ENCODE measurements around the gene FRAT2.

Gene FRAT2, protein sequence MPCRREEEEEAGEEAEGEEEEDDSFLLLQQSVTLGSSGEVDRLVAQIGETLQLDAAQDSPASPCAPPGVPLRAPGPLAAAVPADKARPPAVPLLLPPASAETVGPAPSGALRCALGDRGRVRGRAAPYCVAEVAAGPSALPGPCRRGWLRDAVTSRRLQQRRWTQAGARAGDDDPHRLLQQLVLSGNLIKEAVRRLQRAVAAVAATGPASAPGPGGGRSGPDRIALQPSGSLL

DNA sequence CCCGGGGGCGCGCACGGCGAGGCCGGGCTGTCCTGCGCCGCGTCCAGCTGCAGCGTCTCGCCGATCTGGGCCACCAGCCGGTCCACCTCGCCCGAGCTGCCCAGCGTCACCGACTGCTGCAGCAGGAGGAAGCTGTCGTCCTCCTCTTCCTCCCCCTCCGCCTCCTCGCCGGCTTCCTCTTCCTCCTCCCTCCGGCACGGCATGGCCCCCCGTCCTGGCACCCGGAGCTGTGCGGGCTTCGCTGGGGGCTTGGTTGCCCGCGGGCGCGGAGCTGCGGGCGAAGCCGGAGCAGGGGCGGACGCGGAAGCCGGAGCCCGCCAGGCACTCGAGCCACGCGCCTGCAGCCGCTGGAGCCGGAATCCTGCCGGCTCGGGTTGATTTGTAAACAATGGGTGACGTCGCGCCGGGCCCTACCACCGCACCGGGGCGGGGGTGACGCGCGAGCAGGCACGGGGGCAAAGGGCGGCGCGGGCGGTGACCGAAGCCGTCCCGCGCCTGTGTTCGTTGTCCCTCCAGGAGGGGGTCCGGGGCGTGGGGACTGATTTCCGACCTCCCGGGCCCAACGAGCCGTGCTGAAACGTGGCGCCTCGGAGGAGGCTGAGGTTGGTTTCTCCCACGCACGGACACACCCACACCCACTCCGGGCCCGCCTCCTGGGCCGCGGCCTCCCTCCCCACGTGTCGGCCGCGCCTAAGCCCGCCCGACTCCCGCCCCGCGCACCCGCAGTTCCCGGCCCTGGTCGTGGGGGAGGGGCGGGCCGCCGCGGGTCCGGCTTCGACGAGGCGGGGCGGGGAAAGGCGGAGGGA is at the start of gene FRAT2:
Gene FRAT2, minus strand, starts transcription at position 360 of the 806 bp plus-strand sequence. Its CDS starts 157 bp downstream, at position 203.
- peak; percentile 94 for DNase-seq

DNA sequence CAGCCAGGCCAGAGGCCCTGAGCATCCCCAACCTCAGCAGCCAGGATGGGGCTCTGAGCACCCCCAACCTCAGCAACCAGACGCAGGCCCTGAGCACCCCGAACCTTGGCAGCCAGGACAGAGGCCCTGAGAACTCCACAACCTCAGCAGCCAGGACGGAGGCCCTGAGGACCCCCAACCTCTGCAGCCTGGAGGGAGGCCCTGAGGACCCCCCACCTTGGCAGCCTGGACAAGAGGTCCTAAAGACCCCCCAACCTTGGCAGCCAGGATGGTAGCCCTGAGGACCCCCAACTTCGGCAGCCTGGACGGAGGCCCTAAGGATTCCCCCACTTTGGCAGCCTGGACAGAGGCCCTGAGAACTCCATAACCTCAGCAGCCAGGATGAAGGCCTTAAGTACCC is 49.6 kb upstream of the FRAT2 start:
- DNase-seq = no peak

DNA sequence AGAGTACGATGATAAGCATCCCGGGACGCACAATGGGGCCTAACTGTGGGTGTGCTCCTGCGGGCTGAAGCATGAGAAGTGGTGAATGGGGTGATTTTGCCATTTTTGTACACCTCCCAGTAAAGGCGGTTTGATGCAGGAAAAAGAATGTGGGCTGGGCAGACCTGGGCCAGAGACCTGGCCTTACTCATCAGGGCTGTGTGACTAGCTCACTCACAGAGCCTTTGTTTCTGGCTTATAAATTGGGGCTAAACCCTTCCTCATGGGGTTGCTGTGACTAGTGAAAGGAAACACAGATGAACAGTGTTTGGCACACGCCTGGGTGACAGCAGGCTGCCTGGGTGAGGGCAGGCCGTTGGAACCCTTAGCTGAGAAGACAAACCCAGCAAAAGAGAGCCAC is 48.6 kb upstream of the FRAT2 start:
- no peak for DNase-seq

DNA sequence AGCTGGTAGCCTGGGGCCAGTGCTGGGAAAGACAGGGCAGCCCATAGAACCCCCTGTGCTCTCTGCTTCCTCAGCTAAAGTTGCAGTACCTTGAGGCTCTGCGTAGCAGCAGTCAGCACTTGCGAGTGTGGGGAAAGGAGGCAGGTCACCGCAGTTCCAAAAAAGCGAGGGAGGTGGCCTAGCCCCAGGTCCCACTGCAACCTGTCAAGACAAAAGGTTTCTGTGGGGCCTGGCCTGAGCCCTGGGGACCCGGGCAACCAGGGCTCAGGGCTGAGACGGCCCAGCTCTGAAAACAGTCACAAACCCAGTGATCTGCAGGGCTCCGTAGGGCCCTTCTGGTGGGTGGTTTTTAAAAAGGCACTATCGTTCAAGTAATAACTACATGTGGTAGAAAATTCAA is 47.1 kb upstream of the FRAT2 start:
- DNase-seq = no peak

DNA sequence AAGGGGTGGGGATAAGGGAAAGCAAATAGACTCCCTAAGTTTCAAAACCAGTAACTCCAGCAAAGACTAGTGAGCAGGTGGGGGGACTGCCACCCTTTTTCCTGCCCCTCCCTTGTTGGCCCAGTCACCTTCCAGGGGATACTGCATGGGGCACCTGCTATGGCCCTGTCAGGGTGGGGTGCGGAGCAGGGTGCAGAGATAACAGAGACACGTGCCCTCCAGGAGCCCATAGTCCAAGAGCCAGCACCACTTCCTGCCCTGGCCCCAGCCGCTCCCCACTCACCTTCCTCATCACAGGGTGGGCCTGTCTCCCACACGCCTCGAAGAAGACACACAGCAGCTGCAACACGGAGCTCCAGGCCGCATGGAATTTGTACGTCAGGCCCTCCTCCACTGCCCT is 46.0 kb upstream of the FRAT2 start:
- DNase-seq = no peak

DNA sequence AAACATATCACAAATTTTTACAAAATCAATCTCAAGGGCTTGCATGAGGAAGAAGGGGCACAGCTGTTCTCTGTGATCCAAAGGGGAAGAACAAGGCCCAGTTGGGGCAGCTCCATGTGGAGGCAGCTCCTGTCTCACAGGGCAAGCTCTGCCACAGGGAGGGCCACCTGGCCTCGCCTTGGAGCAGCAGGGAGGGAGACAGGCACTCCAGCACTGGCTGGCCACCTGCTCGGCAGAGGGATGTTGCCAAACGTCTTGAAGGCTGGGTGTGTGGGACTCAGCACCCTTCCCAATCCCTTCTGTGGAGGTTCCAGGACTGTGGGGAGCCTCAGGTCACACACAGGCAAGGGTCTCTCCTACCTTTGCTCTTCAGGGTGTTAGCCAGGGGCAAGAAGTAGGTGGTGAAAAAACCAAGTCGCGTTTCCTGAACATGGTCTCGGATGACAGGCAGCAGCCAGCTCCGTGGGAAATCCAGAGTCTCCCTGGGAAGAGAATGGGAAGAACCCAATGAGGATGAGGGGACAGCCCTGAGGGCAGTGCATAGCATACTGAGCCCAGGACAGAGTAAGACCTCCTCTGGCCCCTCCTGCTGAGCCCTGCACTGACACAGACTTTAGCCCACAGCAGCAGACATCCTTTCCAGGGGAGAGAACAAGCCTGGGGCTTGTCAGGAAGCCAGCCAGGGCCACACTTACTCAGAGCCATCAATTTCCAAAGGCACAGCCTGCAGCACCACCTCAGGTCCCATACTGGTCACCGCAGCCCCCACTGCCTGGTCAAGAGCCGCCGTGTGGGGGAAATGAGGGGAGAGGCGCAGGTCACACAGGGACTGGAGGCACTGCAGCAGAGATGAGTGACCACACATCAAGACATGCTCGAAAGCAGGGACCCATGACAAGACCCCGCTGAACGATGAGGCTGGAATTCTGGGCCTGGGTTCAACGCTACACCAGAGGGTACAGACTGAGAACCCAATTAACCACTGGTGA is 44.7 kb upstream of the FRAT2 start:
- no peak for DNase-seq

DNA sequence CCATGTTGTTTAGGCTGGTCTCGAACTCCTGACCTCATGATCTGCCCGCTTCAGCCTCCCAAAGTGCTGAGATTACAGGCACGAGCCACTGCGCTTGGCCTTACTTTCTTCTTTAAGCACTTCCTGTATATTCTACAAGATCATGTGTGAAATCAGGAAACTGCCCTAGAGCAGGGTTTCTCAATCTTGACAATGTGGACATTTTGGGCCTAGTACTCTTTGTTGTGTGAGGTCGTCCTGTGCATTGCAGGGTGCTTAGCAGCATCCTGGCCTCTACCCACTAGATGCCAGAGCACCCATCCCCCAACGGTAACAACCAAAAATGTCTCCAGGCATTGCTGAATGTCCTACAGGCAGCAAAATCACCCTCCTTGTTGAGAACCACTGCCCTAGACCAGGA is 41.9 kb upstream of the FRAT2 start:
- DNase-seq = no peak

DNA sequence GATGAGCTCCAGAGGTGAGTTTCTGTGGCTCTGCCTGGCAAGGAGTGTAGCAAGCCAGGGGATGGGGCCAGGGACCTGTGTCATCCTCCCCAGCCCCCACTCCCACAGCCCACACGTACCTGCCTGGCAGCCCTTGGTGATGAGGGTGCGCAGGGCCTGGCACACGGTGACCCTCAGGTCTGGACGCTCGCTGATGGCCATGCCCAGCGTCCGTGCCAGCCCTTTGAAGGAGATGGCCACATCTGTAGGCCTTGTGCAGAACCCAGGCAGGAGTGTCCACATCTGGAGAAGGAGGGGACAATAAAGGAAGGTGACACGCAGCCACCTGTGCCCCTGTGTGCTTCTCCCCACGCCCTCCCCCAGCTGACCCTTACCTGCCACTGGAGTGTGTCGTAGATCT is 38.9 kb upstream of the FRAT2 start:
- DNase-seq = no peak

DNA sequence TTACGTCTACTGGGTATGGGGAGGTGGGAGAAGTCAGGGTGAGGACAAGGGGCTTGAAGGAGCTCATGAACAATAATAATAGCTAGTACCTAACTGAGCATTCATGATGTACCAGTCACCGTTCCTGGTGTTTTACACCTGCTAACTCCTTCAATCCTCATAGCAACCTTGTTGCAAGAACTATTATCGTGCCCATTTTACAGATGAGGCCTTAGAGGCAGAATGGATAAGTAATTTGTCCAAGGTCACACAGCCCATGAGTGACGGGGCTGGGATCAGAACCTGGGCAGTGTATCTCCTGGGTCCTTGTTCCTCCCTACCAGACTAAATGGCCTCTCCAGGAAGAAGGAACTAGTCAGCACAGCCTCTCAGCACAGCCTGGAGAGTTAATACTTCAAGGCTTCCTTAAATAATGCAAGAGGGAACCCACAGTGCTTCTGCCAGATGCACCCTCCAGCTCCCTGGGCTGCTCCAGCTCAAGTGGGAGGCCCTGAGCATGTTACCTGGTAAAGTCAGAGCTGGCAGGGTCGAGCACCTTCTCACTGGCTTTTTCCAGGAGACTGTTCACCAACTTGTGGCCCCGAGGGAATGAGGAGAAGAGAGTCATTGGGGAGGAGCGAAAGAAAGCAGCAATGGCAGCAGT is 37.8 kb upstream of the FRAT2 start:
- DNase-seq = no peak

DNA sequence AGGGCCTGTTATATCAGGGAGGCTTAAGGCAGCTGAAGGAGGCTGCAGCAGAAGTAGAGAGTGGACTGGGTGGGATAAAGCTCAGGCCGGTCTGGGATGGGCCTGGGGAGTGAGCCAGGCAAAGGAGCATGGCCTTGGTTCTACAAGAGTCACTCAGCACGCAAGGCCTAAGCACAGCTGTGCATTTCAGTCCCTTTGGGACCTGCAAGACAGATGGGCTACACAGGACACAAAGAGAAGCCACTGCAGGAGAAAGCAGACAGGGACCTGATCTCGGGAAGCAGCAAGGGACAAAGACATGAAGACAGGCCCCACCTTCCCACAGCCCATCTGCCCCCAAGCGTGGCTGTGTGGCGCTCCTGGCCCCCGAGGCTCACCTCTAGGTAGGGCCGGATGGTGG is 37.2 kb upstream of the FRAT2 start:
- DNase-seq = no peak

DNA sequence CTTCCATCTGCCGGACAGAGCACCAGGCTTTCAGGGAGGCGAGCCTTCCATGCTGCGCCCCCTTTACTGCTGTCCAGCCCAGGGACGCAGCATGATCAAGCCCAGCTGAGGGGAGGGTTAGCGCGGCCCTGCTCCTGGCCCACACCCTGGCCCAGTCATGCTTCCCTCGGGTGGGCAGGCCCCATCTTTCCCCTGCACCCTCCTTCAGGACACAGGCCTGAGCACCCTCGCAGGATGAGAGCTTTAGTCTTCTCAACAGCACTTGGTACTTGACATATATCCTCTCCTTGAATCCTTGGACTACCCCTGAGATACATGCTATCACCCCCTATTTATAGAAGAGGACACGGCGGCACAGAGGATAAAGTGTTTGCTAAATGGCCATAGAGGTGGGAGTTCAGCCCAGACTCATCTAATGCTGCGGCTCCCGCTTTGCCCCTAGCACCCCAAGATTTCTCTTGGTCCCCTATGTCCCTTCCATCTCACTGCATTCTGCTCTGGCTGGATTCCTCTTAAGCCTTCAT is 32.7 kb upstream of the FRAT2 start:
- no peak for DNase-seq

DNA sequence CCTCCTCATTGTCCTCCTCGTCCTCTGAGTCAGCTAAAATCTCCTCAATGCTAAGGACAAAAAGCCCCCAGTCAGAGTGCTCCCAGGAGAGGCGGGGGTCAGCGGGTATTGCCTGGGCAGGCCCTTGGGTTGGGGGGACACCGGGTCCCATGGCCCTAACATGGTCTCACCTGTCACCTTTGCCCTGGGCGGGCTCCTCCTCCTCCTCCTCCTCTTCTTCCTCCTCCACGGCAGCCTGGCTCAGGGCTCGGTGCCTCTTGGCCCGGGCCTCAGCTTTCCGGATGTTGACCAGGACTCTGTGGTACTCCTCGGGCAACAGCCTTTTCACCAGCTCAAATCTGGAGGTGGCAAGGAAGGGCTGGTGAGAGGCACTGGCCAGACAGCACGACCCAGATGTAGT is 32.0 kb upstream of the FRAT2 start:
- DNase-seq = no peak

DNA sequence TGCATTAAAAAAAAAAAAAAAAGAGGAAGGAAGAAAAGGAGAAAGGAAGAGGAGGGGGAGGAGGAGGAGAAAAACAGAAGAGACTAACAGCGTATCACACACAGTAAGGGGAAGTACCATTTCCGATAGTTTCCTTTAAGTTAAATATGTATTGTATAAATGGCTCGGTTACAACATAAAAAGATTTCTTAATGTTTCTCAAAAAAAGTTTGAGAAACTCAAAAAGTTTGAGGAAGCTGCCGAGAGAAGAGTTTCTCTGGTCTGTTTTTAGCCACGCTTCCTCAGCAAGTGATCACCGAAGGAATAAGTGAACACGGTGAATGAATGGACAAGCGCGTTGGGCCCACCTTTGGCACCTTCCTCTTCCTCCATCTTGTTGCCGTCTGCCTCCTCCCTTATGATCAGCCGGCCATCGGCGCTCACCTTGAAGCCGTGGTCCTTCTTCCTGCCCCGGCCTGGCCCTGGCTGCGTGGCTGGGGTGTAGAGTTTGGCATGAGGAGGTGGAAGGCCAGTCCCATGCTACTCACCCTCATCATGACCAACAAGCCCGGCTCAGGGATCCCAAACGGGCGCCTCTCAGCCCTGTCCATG is 31.3 kb upstream of the FRAT2 start:
- no peak for DNase-seq

DNA sequence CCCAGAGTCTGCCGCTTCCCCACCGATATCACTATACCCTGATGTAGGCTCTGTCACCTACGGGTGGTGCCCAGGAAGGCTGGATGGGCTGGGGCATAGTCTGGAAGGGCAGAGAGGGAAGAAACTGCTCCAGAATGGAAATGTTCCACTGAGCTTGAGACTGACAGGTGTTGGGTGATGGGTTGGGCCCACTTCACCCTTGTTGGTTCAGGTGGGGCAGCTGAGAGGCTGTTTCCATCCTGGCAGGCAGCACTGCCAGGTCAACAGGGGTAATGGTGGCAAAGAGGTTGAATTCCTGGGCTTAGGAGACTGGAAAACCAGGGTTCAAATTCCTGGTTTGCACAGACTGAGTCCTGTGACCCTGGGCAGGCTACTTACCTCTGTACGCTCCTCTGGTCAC is 28.5 kb upstream of the FRAT2 start:
- DNase-seq = no peak

DNA sequence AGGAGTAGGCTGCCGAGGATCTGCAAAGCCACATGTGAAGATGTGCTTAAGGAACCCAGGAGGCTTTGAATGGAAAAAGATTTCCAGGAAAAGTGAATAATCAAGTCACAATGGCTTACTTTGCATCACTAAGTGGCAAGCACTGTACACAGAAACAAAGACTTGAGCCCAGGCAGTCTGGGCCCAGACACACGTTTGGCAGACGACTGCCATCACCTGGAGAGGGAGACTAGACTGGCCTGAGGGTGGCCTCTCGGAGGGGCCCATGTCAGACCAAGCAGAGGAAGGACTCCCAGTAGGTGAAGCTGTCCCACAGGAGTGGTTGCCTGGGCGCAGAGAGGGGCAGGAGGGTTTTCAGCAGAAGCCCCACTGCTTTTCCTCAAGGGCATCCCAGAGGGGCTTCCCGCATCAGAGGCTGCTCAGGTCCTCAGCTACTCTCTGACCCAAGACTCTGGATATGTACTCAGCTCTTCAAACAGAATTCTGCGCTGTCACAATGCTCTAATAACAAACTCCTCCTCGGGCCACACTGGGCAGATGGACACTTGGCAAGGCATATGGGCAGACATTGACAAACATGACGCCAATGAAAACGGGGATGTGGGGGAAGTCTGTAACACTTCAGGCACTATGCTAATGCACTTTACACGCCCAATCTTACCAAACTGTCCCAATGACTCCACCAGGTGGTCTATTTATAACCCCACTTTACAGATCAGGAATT is 27.9 kb upstream of the FRAT2 start:
- no peak for DNase-seq

DNA sequence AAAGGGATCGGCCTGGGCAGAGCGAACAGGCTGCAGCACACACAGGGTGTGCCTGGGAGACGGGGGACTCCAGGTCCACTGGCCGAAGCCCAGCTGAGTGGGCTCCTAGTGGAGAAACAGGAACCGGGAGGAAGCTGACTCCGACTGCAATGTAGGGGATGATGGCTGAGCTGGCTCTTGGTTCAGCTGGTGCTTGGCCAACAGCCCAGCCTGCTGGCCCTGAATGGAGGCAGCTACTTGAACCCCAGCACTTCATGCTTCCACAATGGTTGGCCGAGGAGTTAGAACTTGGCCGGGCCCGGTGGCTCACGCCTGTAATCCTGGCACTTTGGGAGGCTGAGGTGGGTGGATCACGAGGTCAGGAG is 27.0 kb upstream of the FRAT2 start:
- no peak for DNase-seq

DNA sequence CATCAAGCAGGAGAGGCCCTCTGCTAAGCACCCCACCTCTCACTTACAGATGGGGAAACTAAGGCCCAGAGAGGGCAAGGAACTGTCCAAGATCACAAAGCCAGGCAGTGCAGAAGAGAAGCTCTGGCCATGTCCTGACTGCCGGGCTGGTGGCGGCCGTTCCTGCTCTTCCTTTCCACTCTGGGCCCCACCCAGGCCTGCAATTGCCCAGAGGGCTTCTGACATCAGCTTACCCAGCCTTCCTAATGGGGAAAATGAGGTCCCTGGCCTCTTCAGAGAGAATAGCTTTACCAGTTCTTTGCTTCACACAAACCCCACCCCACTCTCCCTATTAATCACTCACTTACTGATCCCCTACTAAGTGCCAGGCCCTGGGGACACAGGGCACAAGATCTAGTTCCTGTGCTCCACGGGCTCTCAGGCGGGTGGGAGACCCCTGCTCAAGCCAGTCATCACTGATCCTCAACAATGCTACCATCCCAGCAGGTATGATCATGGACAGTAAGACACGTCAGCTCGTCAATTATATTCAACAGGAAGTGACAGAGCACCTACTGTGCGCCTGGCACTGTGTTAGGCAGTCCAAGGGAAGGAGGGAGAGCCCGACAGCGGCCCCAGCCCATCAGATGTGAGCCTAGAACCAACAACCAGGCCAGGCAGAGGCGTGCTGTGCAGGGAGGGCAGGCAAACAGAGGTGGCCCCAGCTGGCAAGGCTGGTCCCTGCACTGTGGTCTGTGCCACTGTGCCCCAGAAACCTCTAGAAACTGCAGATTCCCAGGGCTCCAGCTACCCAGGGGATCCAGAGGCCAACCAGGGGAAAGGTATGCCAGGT is 26.4 kb upstream of the FRAT2 start:
- DNase-seq = no peak

DNA sequence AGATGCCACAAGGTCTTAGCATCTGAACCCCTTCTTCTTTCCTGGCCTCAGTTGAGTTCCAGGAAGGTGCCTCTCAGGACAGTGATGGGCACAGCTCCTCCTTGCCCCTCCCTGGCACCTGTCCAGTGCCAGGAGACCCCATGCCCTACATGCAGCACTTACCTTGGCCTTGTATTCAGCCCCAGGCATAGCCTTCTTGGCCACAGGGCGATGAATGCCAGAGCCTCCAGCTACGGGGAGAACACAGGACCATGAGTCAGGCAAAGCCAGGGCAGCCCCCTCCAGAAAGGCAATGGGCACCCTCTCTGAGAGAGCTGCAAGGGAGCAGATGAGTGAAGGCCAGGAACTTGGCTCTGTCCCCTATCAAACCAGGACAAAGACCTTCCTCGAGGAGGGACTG is 24.3 kb upstream of the FRAT2 start:
- no peak for DNase-seq

DNA sequence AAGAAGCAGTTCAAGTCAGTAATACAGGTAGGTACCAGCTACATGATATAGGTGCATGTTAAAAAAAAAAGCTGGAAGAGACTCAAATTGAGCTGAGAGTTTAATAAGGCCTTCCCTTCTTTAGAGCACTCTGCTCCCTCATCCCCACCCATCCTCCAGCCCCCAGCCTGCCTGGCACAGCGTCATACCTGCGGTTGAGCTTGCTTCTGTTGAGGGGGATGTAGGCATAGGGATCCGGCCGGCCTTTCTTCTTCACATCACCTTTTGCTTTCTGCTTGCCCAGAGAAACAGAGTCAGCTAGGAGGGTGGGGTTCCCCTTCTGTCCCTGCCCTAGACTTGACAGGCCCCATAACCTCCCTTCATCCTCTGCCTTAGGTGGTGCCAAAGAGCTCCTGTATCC is 23.8 kb upstream of the FRAT2 start:
- no peak for DNase-seq

DNA sequence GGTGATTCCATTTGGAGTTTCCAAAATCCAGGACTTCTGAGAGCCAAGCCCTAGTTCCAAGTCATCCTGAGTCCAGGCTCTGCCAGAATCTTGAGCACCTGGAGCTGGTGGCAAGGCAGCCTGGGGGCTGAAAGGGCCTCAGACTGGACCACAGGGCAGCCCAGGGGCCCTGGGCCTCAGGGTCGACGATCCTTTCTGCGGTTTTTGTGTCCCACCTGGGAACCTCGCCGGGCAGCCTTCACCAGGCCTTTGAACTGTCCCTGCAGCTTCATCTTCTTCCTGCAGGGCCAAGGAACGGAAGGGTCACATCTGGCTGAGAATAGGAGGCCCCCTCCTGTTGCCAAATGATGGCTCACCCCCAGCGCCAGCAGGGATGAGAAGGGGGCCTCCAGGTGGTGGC is 22.4 kb upstream of the FRAT2 start:
- no peak for DNase-seq

Measured in islet precursor cell (in vitro differentiated cells).